NCI-H146 treated with DMSO at 0.1 percent for 48 hours (cell line): ENCODE results near the gene TBC1D3K.
"Not testable (repeated sequence)": the region's sequence is repeated elsewhere in the genome, so short reads cannot be mapped to it uniquely, and the experiment has no call there.

Source experiments
- DNase-seq: peaks from one replicate; lab custom pipeline; 2025; ENCODE audit not compliant: unreplicated experiment; lab: John Stamatoyannopoulos, UW

The TBC1D3K gene

DNA sequence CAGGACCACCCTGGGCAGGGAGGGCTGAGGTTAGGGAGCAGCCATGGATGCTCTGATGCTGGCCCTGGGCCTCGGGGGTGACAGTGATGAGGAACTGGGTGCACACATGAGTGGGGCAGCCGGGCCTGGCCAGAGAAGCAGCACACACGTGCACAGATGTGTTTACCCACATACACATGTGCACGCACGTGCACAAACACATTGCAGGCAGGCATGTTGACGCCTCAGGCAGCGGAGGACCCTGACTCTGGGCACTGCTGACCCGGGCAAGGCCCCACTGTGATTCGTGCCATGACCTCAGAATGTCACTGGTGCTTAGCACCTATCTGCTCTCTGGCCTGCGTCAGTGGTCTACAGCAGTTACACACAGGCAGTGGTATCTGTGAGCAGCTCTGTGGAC lies at the start of gene TBC1D3K:
Gene TBC1D3K, plus strand, starts transcription at position 301 of the 400 bp plus-strand sequence. CDS start 1,585 bp downstream, outside the sequence.
- DNase-seq: not testable (repeated sequence)

DNA sequence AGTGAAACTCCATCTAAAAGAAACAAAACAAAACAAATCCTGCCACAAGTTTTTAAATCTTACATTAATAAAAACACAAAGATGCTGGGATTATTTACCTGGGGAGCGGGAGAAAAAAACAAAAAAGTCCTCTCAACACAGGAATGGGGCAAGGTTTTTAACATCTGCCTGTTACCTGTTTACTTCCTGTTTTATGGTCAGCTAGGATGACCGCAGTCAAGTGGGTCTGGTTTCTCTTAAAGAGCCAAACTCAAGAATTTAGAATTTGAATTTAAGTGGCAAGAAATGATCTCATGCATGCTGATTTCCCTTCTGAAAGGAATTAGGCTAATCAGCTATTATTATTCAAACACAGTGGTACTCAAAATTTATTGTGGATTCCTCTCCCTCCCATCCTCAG lies 39.7 kb upstream of the TBC1D3K start:
- DNase-seq: no peak

DNA sequence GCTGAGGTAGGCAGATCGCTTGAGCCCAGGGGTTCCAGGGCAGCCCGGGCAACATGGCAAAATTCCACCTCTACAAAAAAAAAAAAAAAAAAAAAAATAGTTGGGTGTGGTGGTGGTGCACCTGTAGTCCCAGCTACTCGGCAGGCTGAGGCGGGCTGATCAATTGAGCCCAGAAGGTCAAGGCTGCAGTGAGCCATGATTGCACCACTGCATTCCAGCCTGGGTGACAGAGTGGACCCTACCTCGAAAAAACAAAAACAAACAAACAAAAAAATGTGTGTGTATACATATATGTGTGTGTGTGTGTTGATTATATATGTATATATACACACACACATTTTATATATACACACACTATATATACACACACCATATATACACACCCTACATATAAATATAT lies 39.1 kb upstream of the TBC1D3K start:
- no peak for DNase-seq

DNA sequence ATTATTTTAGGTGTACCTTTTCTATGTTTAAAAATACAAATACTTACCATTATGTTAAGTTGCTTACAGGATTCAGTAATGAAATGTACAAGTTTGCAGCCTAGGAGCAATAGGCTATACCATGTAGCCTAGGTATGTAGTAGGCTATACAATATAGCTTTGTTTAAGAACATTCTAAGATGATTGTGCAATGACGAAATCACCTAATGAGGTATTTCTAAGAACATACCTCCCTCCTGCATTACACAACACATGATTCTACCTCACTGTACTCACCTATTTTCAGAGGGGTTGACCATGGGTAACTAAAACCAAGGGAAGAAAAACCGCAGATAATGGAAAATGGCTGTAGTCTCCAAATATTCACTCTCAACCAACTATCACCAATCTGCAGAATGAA lies 35.3 kb upstream of the TBC1D3K start:
- no peak for DNase-seq

DNA sequence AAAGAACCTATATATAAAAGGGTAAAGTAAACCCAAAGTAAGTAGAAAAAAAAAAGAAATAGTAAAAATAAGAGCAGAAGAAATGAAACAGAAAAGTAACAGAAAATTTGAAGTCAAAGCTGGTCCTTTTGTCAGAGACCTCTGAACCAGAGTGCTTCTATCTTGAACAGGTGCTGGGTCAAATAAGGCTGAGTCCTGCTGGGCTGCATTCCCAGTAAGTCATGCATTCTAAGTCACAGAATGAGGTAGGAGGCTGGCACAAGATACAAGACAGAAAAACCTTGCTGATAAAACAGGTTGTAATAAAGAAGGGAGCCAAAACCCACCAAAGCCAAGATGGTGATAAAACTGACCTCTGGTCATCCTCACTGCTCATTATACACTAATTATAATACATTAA lies 27.3 kb upstream of the TBC1D3K start:
- not testable (repeated sequence) for DNase-seq
